HG03103 (cell line): ENCODE measurements around the gene EGFR.

Experiments used
- ATAC-seq: cut with Tn5 transposase; IDR thresholded peaks from one replicate; pipeline ENCODE4 v1.9.1; 2021; ENCODE audit warnings: low read depth; ENCODE audit not compliant: unreplicated experiment

Gene EGFR

DNA sequence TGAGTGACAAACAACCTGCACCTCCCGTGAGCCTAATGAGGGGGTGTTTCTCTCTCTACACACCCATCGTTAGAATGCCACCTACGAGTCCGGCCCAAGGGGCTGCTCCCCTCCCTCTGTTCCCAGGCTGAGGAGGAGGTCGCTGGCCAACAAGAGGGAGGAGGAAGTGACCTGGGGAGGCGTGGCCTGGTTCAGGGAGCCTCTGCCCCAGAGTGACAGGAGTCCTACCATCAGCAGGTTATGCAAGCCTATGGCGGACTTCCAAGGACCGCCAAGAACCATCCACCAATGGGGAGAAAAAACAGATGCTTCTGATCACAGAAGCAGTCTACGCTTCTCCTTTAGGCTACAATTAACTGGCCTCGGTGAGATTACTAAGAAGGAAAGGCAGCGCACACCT lies 12.3 kb upstream of the EGFR start:
- ATAC-seq: no peak

DNA sequence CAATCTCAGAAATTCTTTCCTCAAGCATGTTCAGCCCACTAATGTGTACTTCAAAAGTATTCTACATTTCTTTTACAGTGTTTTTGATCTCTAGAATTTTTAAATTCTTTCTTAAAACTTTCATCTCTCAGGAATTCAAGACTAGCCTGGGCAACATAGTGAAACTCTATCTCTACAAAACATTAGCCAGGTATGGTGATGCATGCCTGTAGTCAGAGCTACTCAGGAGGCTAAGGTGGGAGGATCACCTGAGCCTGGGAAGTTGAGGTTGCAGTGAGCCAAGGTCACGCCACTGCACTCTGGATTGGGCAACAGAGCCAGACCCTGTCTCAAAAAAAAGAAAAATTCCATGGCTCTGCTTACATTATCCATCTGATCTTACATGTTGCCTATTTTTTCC lies 5.0 kb upstream of the EGFR start:
- no peak for ATAC-seq

DNA sequence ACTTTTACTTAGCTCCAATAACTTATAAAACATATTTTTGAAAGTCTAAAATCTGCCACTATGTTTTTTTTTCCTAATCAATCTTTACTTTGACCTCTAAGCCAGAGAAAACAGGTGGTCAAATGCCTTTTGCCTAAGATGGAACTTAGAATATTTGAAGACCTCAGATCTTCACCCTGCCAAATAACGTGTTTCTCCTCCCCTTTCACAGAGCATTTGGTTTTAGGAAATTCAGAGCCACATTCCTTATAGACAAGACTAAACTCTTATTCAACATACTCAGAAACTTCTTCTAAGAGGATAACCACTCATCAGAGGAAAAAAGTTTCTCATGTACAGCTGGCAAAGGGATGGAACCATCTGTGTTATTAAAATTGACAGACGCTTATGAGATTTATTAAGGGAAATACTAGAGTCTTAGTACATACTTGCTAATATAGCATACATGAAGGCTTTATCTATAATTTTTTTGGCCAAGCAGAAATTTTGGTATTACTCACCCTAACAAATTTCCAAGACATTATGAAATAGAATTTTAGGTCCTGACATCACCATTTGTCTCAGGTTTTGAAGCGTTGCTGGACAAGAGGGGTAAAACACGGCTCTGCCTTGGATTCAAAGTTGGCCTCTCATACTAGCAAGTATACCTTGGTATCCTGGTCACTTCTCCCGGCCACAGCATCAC lies 2.6 kb upstream of the EGFR start:
- no peak for ATAC-seq

DNA sequence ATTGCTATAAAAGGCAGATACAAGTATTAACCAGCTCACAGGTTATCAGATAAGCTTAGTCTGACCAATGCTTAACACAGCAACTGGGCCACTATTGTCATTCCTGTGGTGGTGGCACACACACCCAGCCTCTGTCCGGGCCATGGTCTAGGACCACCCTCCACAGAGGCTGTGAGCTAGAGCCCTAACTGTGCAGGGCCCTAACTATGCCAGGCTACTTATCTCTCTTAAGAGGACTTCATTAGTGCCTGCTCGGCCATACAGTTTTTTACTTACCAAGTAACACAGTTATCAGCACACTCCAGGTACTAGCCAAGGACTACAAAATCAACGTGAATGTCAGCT lies 2.1 kb upstream of the EGFR start:
- no peak for ATAC-seq

DNA sequence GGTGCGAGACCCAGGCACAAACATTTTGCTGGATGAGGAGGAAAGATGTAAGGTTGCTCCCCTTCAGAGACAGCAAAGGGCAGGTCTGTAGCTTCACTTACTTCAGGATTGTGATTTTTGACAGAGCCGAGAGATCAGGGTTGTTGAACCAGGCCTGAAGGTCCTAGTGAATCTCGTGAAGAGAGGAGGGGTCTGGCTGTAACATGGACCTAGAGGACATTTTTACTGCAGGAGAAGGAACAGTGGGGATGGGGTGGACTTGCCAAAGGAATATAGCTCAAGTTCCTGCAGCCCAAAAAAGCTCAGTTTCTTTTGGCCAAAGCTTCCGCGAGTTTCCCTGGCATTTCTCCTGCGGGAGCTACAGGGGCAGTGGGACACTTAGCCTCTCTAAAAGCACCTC lies 976 bp upstream of the EGFR start:
- ATAC-seq: no peak

DNA sequence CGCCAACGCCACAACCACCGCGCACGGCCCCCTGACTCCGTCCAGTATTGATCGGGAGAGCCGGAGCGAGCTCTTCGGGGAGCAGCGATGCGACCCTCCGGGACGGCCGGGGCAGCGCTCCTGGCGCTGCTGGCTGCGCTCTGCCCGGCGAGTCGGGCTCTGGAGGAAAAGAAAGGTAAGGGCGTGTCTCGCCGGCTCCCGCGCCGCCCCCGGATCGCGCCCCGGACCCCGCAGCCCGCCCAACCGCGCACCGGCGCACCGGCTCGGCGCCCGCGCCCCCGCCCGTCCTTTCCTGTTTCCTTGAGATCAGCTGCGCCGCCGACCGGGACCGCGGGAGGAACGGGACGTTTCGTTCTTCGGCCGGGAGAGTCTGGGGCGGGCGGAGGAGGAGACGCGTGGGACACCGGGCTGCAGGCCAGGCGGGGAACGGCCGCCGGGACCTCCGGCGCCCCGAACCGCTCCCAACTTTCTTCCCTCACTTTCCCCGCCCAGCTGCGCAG lies 424 bp downstream of the EGFR start:
- no peak for ATAC-seq

DNA sequence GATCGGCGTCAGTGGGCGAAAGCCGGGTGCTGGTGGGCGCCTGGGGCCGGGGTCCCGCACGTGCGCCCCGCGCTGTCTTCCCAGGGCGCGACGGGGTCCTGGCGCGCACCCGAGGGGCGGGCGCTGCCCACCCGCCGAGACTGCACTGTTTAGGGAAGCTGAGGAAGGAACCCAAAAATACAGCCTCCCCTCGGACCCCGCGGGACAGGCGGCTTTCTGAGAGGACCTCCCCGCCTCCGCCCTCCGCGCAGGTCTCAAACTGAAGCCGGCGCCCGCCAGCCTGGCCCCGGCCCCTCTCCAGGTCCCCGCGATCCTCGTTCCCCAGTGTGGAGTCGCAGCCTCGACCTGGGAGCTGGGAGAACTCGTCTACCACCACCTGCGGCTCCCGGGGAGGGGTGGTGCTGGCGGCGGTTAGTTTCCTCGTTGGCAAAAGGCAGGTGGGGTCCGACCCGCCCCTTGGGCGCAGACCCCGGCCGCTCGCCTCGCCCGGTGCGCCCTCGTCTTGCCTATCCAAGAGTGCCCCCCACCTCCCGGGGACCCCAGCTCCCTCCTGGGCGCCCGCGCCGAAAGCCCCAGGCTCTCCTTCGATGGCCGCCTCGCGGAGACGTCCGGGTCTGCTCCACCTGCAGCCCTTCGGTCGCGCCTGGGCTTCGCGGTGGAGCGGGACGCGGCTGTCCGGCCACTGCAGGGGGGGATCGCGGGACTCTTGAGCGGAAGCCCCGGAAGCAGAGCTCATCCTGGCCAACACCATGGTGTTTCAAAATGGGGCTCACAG lies 1.1 kb downstream of the EGFR start:
- ATAC-seq: no peak

DNA sequence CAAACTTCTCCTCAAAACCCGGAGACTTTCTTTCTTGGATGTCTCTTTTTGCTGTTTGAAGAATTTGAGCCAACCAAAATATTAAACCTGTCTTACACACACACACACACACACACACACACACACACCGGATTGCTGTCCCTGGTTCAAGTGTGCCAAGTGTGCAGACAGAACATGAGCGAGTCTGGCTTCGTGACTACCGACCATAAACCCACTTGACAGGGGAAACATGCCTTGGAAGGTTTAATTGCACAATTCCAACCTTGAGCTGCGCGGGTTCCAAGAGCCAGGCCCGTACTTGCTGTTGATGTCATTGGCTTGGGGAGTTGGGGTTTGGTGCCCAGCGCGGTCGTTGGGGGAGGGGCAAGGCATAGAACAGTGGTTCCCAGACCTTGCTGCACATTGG lies 1.7 kb downstream of the EGFR start:
- no peak for ATAC-seq

DNA sequence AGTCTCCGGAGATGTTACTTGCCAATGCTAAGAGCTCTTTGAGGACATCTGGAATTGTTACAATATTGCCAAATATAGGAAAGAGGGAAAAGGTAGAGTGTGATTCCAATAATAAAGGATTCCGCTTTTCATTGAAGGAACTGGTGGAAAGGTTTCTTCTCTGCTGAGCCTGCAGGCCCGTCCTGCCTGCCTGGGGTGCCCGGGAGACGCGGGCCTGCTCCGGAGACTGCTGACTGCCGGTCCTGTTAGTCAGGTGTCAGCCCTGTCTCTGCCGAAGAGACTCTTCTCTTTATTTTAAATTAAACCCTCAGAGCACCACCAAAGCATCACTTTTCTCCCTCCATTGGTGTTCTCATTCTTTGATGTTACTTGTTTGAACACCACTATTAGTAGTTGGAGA lies 2.2 kb downstream of the EGFR start:
- ATAC-seq: no peak

DNA sequence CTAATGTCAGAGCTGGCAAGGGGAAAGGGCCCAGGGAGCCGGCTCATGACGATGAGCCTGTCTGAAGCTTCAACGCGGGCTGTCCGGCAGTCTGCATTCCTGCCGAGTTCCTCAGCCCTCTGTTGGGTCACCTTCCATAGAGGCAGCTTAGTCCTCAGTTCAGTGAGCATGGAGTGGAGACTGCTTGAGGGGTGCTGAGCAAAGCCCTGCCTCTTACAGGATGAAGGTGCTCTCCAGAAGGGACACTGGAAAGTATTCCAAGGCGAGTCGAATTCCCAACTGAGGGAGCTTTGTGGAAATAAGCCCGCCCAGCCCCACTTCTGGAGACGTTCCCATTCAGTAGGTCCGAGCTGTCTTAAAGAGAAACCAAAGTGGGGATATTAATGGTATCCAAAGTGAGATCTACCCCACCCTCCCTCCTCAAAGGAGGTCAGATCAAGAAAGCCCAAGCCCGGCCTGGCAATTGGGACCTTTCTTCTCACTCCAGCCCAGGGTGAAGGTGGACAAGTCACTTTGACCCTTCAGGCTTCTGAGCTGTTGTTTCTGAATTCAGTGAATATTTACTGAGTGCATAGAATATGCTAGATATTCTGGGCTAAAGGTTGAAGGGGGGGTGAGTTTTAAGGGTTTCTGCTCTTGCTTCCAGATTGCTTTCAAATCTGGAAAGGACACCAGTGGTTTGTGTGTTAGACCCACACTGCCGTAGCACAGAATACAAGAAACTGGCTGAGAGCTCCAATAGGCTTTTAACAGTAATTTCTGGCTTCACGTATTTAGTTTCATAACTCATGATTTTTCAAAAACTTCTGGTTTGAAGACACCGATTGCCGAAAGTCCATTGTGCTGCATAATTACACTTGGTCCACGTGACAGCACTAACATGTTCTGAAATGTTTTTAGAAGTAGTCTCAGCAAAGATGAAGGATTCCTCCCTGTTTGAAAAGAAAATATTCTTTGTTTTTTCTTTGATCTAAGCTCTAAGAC lies 3.5 kb downstream of the EGFR start:
- no peak for ATAC-seq

DNA sequence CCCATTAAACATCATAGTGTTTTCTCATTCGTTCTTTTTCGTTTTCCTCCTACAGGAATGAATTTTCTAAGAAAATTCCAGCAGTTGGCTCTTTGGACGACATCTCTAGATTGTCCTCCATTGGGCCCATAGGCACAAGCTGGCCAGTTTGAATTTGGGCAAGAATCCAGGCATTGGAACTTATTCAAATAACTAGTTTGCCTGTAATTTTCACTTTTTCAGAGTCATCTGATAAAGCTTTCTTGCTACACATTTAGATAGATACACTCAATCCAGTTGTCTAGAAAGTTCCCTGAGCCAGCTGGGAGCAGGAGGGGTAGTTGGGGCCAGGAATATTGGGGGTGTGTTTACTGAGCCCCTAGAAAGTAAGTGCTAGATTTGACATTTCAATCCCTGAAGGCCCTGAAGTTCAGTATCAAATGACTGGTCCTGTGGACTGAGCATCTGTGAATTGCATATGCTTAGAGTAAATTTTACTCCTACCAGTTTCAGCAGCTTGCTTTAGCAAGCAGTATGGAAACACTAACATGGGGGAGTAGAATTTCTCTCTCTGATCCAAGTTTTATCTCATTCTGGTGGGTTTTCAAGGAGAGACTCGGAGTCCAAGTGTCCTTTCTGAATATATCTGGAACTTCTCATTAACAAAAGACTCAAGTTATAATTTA lies 5.2 kb downstream of the EGFR start:
- ATAC-seq: no peak

DNA sequence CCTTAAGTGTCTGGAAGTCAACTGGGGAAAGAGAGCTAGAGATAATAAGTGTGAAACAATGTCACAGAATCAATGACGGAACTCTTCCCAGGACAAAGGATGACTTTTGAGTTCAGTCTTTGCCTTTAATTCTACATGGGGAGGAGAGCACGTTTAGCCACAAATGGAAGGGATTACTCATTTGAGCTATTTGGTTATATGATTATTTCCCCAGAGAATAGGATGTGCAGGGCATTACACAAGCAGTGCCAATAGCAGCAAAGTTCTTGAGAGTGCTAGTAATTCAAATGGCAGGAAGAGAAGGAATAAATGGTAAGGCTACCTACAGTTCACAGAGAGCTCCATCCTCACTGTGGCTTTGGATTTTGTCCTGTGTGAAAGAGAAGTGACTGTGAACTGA lies 6.0 kb downstream of the EGFR start:
- ATAC-seq: no peak

DNA sequence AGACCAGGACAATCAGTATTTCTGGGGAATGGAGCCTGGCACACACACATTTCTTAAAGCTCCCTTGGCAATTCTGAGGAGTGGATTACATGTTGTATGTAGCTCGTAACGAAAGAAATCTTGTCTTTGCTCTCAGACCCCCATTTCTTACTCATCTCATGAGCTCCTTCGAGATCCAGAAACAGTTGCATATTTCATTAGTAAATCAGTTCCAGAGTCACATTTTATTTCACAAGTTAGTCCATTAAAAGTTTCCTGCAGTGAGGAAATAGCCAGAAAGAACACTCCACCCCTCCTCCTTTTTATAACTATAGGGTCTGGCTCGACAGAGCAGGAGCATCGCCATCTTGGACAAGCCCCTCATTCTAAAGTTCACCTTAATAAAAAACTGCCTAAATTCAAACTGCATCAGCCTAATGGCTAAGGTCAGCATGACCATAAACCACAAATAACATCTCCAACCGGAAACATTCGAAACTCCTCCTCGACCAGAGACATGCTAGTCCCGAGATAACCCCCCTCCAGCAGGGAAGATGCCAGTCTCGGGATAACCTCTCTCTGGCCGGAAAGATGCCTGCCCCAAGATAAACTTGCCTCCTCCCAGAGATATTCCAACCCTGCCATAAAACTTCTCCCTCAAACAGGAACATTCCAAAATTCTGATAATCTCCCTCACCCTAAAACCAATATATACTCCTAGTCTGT lies 7.4 kb downstream of the EGFR start:
- ATAC-seq: no peak

DNA sequence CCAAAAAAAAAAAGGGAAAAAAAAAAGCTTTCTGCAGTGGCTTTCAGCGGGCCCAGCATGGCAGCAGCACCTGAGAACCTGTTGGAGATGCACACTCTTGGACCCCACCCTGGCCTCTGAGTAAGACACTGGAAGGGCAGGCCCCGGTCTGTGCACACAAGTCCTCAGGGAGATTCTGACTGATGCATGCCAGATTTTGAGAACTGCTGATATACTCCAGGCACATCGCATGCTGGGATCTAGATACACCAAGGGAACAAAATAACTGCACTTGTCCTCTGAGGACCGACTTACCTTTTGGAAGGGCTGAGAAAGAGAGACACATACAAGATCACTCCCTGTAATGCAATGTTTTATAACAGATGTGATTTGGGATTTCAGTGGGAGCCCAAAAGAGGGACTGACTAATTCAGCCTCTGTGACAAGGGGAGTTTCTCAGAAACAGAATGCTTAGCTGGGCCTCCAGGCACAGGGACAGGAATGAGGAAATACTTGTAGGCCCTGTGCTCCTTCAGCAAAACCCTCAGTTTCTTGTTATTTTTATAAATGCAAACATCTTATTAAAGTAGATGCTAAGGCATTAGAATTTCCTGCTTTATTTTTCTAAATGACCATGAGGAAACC lies 8.2 kb downstream of the EGFR start:
- no peak for ATAC-seq

DNA sequence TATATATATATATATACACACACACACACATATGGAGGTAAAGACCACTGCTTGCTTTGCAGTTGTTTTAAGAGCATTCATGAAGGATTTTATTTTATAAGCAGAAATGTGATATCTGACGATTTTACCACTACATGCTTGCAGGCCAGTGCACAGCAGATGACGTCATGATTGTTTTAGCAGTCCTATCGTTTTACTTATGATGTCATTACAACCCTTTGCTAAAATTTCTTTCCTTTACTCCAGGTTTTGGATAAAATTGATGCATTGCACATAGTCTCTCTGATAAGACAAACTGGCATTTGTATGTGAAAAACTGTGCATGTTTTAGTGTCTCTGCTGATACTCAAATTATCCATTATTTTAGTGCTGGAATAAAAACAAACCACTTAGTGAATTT lies 9.2 kb downstream of the EGFR start:
- no peak for ATAC-seq

DNA sequence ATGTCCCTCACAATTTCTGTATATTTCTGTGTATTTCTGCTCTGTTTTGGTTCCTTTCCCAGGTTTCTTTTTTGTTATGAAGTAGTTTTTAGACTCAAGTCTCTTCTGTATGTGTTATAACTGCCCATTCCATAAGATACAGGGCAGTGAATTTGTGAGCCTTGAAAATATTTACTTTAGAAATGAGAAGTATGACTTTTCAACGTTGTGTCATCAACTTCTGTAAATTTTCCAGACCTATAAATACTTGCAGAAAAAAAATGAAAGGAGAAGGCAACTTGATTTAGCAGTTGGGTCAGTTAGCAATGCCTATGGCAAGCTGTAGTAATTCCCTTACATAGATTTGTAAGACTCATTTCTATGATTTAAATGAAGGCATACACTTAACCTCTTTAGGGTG lies 11.5 kb downstream of the EGFR start:
- ATAC-seq: no peak

DNA sequence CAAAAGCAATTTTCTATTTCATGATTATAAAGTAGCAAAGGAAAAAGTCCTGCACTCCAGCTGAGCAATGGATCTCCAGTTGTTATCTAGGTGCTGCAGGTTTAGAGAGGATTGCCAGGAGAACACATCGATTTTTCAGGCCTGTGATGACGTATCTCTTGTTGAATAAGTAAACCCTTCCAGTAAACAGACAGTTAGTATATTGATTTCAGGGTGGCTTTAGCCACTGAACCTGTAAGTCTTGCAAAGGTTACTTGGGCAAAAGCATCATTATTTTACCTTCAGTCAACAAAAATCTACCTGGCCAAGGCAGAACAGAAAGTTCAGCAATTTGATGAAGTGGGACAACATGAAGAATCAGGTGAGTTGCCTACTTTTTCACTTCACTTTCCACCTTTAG lies 12.3 kb downstream of the EGFR start:
- no peak for ATAC-seq

DNA sequence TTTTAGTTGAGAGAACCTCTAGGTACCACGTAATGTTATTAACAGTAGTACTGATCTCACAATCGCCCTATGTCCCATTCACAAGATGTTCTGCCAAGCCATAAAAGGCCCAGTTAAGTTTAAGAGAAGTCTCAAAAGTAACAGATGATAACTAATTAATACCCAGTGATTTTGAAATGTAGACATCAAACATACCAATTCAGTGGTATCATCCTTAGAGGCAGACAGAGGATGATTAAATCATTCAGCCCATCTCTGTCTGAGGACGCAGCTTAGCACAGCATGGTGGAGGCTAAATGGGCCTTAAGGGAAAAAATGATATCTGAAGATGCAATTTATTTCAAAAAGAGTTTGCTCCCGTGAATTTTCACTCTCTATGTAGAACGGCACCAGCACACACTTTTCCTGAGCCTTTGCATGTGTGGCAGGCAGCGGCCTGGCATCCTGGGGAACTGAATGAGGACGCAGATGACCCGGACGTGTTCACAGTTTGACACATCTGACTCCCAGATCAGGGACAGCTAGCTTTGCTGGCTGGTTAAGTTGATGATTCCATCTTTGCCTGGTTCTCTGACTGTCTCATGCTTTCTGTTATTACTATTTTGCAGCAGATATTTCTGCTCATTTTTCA lies 13.4 kb downstream of the EGFR start:
- ATAC-seq: no peak

DNA sequence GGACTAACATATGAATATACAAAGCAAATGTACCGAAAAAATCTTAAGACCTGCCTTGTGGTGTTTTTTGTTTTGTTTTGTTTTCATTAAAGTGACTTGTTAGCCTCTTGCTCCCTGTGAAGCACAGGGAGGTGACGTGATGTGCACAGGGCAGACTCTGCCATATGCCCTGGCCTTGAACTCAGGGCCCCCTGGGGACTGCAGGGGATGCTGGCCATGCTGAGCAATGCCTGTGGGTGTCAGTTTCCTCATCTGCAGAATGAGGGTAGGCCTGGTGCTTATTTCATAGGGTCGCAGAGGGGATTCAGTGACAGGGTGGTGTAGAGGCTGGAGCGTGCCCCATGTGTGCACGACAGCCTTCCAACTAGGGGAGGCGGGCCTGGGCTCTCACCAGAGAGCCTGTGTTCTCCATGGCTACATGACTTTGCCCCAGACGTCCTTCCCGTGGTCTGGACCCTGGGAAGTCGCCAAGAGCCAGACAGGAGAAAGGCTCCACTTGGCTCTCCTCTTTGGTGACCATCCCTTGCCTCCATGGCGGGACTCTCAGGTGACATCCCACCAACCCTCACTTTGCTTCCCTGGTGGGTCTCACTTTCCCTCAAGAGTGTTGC lies 14.5 kb downstream of the EGFR start:
- ATAC-seq: no peak
